BE2C (cell line): Measurements from ENCODE around the gene ASL.

ENCODE experiments used
- DNase-seq: peaks from one replicate; pipeline ENCODE4 v3.0.0-alpha.2; 2020
- H3K27me3 ChIP-seq: fragments of 250-450 bp; sonication (Bioruptor Pico); 2 replicates; pipeline ENCODE4 v1.5.1; 2020; ENCODE audit warnings: mild to moderate bottlenecking
- H3K36me3 ChIP-seq: fragments of 250-450 bp; sonication (Bioruptor Pico); 2 replicates; pipeline ENCODE4 v1.5.1; 2020; ENCODE audit warnings: mild to moderate bottlenecking
- H3K4me1 ChIP-seq: fragments of 250-450 bp; sonication (Bioruptor Pico); 2 replicates; pipeline ENCODE4 v1.5.1; 2020
- H3K4me3 ChIP-seq: 2 replicates; pipeline ENCODE4 v1.5.1; 2011; ENCODE audit warnings: low read depth, low read length
- H3K9me3 ChIP-seq: fragments of 250-450 bp; sonication (Bioruptor Pico); 2 replicates; pipeline ENCODE4 v1.5.1; 2020
- TF ChIP-seq, protein P1 (sequence below): IDR thresholded peaks from 2 replicates; pipeline ENCODE4 v1.5.1; 2012; ENCODE audit warnings: mild to moderate bottlenecking, low read depth, low read length

ASL gene

GRCh38 chr7:66083677-66084076, 8.1 kb downstream of the ASL start:
- no peak overlapping the region for H3K4me3 ChIP-seq
- TF ChIP-seq, protein P1, sequence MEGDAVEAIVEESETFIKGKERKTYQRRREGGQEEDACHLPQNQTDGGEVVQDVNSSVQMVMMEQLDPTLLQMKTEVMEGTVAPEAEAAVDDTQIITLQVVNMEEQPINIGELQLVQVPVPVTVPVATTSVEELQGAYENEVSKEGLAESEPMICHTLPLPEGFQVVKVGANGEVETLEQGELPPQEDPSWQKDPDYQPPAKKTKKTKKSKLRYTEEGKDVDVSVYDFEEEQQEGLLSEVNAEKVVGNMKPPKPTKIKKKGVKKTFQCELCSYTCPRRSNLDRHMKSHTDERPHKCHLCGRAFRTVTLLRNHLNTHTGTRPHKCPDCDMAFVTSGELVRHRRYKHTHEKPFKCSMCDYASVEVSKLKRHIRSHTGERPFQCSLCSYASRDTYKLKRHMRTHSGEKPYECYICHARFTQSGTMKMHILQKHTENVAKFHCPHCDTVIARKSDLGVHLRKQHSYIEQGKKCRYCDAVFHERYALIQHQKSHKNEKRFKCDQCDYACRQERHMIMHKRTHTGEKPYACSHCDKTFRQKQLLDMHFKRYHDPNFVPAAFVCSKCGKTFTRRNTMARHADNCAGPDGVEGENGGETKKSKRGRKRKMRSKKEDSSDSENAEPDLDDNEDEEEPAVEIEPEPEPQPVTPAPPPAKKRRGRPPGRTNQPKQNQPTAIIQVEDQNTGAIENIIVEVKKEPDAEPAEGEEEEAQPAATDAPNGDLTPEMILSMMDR: peak; percentile 7; the same call in 1 of the 2 replicates
- peaks cover 6% of the 10 kb centered on the region for H3K36me3 ChIP-seq
- H3K4me1 ChIP-seq: no peaks in the 10 kb centered on the region
- no peaks in the 10 kb centered on the region for H3K27me3 ChIP-seq
- H3K9me3 ChIP-seq: no peaks in the 10 kb centered on the region
- no peak for DNase-seq

DNA sequence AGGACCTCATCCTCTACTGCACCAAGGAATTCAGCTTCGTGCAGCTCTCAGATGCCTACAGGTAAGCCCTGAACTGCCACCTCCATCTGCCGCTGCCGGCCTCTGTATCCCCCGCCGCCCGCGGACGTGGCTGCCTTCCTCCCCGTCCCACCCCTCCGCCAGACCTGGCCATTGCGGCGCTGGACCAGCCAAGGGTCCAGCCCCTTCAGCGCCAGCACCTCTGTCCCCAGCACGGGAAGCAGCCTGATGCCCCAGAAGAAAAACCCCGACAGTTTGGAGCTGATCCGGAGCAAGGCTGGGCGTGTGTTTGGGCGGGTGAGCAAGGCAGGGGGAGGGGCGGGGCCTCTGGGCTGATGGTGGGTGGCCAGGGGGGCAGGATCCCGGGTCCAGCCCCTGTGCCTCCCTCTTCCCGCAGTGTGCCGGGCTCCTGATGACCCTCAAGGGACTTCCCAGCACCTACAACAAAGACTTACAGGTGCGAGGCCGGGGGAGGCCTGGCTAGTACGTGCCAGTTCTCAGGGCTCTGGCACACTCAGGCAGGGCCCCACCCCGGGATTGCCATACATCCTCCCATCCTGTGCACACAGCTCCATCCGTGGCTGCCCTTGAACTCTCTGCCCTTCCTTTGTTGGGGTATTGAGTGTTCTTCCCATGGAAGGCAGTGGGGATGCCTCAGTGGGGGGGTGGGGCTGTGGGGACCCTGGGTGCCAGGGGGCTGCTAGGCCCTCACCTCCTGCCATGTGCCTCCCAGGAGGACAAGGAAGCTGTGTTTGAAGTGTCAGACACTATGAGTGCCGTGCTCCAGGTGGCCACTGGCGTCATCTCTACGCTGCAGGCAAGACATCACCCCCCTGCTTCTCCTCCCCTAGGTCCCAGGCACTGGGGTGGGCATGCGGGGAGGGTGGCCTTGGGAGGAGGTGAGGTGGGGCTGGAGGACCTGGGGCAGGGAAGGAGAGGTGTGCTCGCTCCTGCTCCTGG, 13.5 kb downstream of the ASL start:
- DNase-seq: no peak
- TF ChIP-seq, protein P1: no peak
- H3K9me3 ChIP-seq: no peaks in the 10 kb centered on the region
- no peaks in the 10 kb centered on the region; the same call in 1 of the 2 replicates for H3K36me3 ChIP-seq
- H3K4me3 ChIP-seq: no peak overlapping the region
- H3K27me3 ChIP-seq: no peaks in the 10 kb centered on the region
- H3K4me1 ChIP-seq: no peaks in the 10 kb centered on the region

DNA sequence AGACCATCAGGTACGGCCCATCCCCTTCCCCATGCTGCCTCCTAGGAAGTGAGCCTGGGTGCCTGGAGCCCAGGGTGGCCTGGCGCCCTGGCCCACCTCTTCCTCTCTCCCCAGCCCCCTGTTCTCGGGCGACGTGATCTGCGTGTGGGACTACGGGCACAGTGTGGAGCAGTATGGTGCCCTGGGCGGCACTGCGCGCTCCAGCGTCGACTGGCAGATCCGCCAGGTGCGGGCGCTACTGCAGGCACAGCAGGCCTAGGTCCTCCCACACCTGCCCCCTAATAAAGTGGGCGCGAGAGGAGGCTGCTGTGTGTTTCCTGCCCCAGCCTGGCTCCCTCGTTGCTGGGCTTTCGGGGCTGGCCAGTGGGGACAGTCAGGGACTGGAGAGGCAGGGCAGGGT, 17.0 kb downstream of the ASL start:
- TF ChIP-seq, protein P1: no peak
- DNase-seq: no peak
- Histone ChIP-seq H3K36me3 (no peaks in the 10 kb centered on the region), H3K27me3 (no peaks in the 10 kb centered on the region), H3K4me1 (no peaks in the 10 kb centered on the region), H3K9me3 (no peaks in the 10 kb centered on the region), H3K4me3 (no peak overlapping the region)

- TF ChIP-seq, protein P1: no peak
- no peak for DNase-seq
- no peaks in the 10 kb centered on the region for H3K36me3 ChIP-seq
- no peaks in the 10 kb centered on the region for H3K27me3 ChIP-seq
- no peak overlapping the region for H3K4me3 ChIP-seq
- H3K9me3 ChIP-seq: no peaks in the 10 kb centered on the region
- H3K4me1 ChIP-seq: no peaks in the 10 kb centered on the region
Measured at GRCh38 chr7:66095010-66095409, 19.4 kb downstream of the ASL start.

- Histone ChIP-seq H3K9me3 (no peaks in the 10 kb centered on the region), H3K27me3 (no peaks in the 10 kb centered on the region), H3K36me3 (no peaks in the 10 kb centered on the region), H3K4me3 (no peak overlapping the region), H3K4me1 (no peaks in the 10 kb centered on the region)
- no peak for DNase-seq
- TF ChIP-seq, protein P1: no peak
Measured at GRCh38 chr7:66099232-66099550, 23.6 kb downstream of the ASL start.
